ENCODE data around the gene BTK.

BTK gene

DNA sequence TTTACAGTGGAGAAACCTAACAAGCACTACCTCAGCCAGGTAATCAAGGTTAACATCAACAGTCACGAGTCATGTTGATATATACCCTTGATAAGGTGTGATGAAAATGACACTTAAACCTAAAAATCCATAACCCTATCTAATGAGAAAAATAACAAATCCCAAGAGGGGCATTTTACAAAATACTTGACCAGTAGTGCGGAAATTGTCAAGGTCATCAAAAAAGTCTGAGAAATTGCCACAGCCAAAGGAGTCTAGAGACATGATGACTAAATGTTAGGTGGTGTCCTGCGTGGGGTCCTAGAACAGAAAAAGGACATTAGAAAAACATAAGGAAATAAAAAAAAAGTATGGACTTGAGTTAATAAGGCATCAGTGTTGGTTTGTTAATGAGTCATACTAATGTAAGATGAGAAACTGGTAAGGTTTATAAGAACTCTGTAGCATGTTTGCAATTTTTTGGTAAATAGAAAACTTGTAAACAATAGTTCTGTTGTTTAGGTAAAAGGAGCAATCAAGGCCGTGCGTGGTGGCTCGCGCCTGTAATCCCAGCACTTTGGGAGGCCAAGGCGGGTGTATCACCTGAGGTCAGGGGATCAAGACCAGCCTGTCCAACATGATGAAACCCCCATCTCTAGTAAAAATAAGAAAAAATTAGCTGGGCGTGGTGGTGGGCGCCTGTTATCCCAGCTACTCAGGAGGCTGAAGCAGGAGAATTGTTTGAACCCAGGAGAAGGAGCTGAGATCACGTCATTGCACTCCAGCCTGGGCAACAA lies 7.7 kb upstream of the BTK start:
- Histone ChIP-seq H3K4me2 (ENCODE audit: low read length, poor library complexity, severe bottlenecking) (no peak overlapping the region), H3K9ac (ENCODE audit: low read length) (no peak overlapping the region), H3K4me1 (ENCODE audit: control insufficient read depth, insufficient read depth, low read depth, low read length) (no peaks in the 10 kb centered on the region), H2BK120ac (ENCODE audit: low read depth, low read length) (no peak overlapping the region), H3K23ac (ENCODE audit: low read length in 2 of 2) (no peak overlapping the region), H2BK12ac (ENCODE audit: low read length in 2 of 2) (no peak overlapping the region), H3K79me1 (replicated peaks; ENCODE audit: low read length, poor library complexity, severe bottlenecking) (no peaks in the 10 kb centered on the region), H3K14ac (ENCODE audit: low read length in 2 of 2) (no peak overlapping the region), H2AFZ (ENCODE audit: low read depth, low read length) (no peak overlapping the region), H4K8ac (ENCODE audit: low read length) (no peak overlapping the region), H3K4ac (ENCODE audit: low read depth in 1 of 2, low read length in 2 of 2) (no peak overlapping the region), H2AK5ac (ENCODE audit: low read length, severe bottlenecking) (no peak overlapping the region), H3K18ac (ENCODE audit: low read depth in 1 of 2, low read length in 2 of 2) (no peak overlapping the region), H3K27me3 (ENCODE audit: control insufficient read depth in 1 of 2, insufficient read depth in 1 of 2, low read length in 2 of 2) (peaks cover 0 to under 1% of the 10 kb centered on the region in 2 experiments), H3K27ac (ENCODE audit: low read length, poor library complexity, severe bottlenecking) (no peak overlapping the region), H3K36me3 (ENCODE audit: control insufficient read depth in 1 of 2, insufficient read depth in 2 of 2, low read depth in 1 of 2, low read length in 2 of 2) (peaks cover 0 to 37% of the 10 kb centered on the region in 2 experiments), H3K9me3 (ENCODE audit: control insufficient read depth, low read length) (no peaks in the 10 kb centered on the region), H2BK5ac (ENCODE audit: low read depth, low read length, poor library complexity, severe bottlenecking) (no peak overlapping the region), H2BK15ac (ENCODE audit: low read depth, poor library complexity, severe bottlenecking) (no peak overlapping the region), H4K91ac (ENCODE audit: low read length) (no peak overlapping the region), H3K4me3 (ENCODE audit: insufficient read depth in 1 of 2, low read depth in 1 of 2, low read length in 2 of 2) (no peak overlapping the region)
- no peak for DNase-seq
- WGBS: 95% methylated on average over 2 of the region's 11 CpGs

DNA sequence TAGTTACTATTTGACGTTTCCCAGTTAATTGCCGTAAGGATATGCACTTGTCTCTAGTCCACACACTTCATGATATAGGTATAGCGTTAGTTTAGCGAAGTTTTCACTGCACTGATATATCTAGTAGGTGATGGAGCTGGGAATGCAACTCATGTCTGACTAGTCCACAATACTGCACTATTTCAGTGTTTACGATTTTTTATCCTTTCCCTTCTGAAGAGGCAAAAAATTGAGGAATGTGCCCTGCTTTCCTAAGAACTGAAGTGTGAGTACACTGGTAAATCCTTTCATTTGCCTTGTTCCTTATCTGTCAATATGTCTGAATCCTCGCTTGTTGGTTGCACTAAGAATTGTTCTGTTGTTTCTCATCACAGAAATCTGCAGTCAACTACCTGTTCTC lies 5.8 kb upstream of the BTK start:
- Histone ChIP-seq H3K27me3 (ENCODE audit: control insufficient read depth in 1 of 2, insufficient read depth in 1 of 2, low read length in 2 of 2) (peaks cover 0 to 5% of the 10 kb centered on the region in 2 experiments), H3K4ac (ENCODE audit: low read depth in 1 of 2, low read length in 2 of 2) (no peak overlapping the region), H3K4me3 (ENCODE audit: insufficient read depth in 1 of 2, low read depth in 1 of 2, low read length in 2 of 2) (peak overlapping the region in 1 of 2 experiments; percentile 85), H3K4me1 (ENCODE audit: control insufficient read depth, insufficient read depth, low read depth, low read length) (no peaks in the 10 kb centered on the region), H3K36me3 (ENCODE audit: control insufficient read depth in 1 of 2, insufficient read depth in 2 of 2, low read depth in 1 of 2, low read length in 2 of 2) (peaks cover 0 to 26% of the 10 kb centered on the region in 2 experiments), H3K18ac (ENCODE audit: low read depth in 1 of 2, low read length in 2 of 2) (no peak overlapping the region), H4K8ac (ENCODE audit: low read length) (no peak overlapping the region), H2BK12ac (ENCODE audit: low read length in 2 of 2) (no peak overlapping the region), H3K9me3 (ENCODE audit: control insufficient read depth, low read length) (no peaks in the 10 kb centered on the region), H3K23ac (ENCODE audit: low read length in 2 of 2) (no peak overlapping the region), H2AK5ac (ENCODE audit: low read length, severe bottlenecking) (no peak overlapping the region), H3K4me2 (ENCODE audit: low read length, poor library complexity, severe bottlenecking) (peak overlapping the region; percentile 58), H3K14ac (ENCODE audit: low read length in 2 of 2) (no peak overlapping the region), H2BK120ac (ENCODE audit: low read depth, low read length) (no peak overlapping the region), H2BK15ac (ENCODE audit: low read depth, poor library complexity, severe bottlenecking) (no peak overlapping the region), H4K91ac (ENCODE audit: low read length) (no peak overlapping the region), H3K9ac (ENCODE audit: low read length) (peak overlapping the region; percentile 93), H2AFZ (ENCODE audit: low read depth, low read length) (no peak overlapping the region), H3K79me1 (replicated peaks; ENCODE audit: low read length, poor library complexity, severe bottlenecking) (no peaks in the 10 kb centered on the region), H3K27ac (ENCODE audit: low read length, poor library complexity, severe bottlenecking) (no peak overlapping the region), H2BK5ac (ENCODE audit: low read depth, low read length, poor library complexity, severe bottlenecking) (no peak overlapping the region)
- no peak for DNase-seq
- 69% methylated on average over 1 of the region's 6 CpGs for WGBS

DNA sequence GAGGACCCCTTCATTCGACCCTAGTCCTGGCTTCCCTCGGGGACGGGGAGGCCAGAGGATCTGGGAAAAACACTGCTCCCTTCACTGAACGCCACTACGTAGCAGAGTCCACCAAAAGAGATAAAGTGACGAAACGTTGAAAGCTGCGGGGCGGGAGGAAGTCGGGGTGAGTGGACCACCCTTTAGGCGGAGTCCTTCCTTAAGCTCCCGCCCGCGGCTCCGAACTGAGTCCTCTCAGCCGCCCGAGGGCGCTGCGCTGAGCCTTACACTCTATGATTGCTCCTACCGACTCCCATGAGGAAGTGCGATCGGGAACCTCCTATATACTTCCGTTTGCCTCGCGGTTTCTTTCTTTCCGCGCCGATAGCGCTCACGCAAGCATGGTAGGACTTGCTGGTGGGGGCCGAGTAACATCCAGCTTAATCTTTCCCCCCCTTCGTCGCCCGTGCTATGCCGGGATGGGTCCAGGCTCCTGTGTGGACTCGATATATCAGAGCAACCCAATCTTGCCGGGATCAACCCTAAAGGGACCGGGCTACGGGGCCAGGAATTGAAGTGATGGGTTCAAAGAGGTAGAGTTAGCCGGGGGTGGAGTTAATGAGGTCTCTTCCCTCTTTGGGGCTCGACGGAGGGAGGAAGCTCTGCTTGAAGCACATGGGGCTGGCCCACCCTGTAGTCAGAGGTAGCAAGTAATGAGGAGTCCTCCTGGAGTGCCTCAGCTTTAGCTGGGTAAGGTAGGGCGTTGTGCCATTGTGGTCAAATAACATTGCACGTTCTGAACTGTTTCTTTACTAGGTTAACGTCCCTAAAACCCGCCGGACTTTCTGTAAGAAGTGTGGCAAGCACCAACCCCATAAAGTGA lies 4.9 kb upstream of the BTK start, which contains the start of gene RPL36A:
Gene RPL36A, plus strand, starts transcription at position 348 of the 862 bp plus-strand sequence. Its CDS starts 33 bp downstream, at position 381.
- 2% methylated on average over 42 of the region's 47 CpGs for whole genome bisulfite sequencing
- H3K27me3 ChIP-seq (ENCODE audit: control insufficient read depth in 1 of 2, insufficient read depth in 1 of 2, low read length in 2 of 2): peaks cover 0 to 15% of the 10 kb centered on the region in 2 experiments
- H4K91ac ChIP-seq (ENCODE audit: low read length): peak within 1 kb of the TSS; percentile 75
- H2AFZ ChIP-seq (ENCODE audit: low read depth, low read length): peak within 1 kb of the TSS; percentile 14
- peak; percentile 92 for DNase-seq
- H3K4me2 ChIP-seq (ENCODE audit: low read length, poor library complexity, severe bottlenecking): peak within 1 kb of the TSS; percentile 63
- no peaks in the 10 kb centered on the region for H3K4me1 ChIP-seq (ENCODE audit: control insufficient read depth, insufficient read depth, low read depth, low read length)
- H2AK5ac ChIP-seq (ENCODE audit: low read length, severe bottlenecking): no peak within 1 kb of the TSS
- H4K8ac ChIP-seq (ENCODE audit: low read length): peak within 1 kb of the TSS; percentile 92
- H3K9ac ChIP-seq (ENCODE audit: low read length): peak within 1 kb of the TSS; percentile 93
- H3K4me3 ChIP-seq (ENCODE audit: insufficient read depth in 1 of 2, low read depth in 1 of 2, low read length in 2 of 2): peak within 1 kb of the TSS; percentile 60 to 85
- peak within 1 kb of the TSS; percentile 66 to 83 for H3K18ac ChIP-seq (ENCODE audit: low read depth in 1 of 2, low read length in 2 of 2)
- H3K27ac ChIP-seq (ENCODE audit: low read length, poor library complexity, severe bottlenecking): peak within 1 kb of the TSS; percentile 73
- H3K14ac ChIP-seq (ENCODE audit: low read length in 2 of 2): peak within 1 kb of the TSS in 1 of 2 experiments; percentile 55
- H3K4ac ChIP-seq (ENCODE audit: low read depth in 1 of 2, low read length in 2 of 2): peak within 1 kb of the TSS in 1 of 2 experiments; percentile 26
- peaks cover 0 to 21% of the 10 kb centered on the region in 2 experiments for H3K36me3 ChIP-seq (ENCODE audit: control insufficient read depth in 1 of 2, insufficient read depth in 2 of 2, low read depth in 1 of 2, low read length in 2 of 2)
- peak within 1 kb of the TSS; percentile 49 for H2BK120ac ChIP-seq (ENCODE audit: low read depth, low read length)
- H3K23ac ChIP-seq (ENCODE audit: low read length in 2 of 2): no peak within 1 kb of the TSS
- H2BK5ac ChIP-seq (ENCODE audit: low read depth, low read length, poor library complexity, severe bottlenecking): no peak within 1 kb of the TSS
- H3K79me1 ChIP-seq (replicated peaks; ENCODE audit: low read length, poor library complexity, severe bottlenecking): no peaks in the 10 kb centered on the region
- H2BK15ac ChIP-seq (ENCODE audit: low read depth, poor library complexity, severe bottlenecking): no peak within 1 kb of the TSS
- no peaks in the 10 kb centered on the region for H3K9me3 ChIP-seq (ENCODE audit: control insufficient read depth, low read length)
- H2BK12ac ChIP-seq (ENCODE audit: low read length in 2 of 2): no peak within 1 kb of the TSS

DNA sequence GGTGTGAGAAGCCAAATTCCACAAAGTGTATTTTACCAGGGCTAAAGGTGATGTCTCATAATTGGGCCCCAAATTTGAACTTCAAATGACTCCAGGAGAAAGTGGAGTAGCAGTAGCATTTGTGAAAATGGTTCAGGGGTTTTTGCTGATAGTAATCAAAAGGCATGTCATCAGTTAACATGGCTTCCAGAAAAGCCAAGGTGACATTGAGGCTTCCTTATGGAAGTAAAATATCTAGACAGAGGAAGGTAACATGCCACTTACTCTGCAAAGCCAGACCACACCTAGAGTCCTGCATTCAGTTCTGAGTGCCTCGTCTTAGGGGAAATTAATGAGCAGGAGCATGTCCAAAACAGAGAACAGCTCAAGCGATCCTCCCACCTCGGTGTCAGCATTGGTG lies 2.6 kb upstream of the BTK start:
- H3K36me3 ChIP-seq (ENCODE audit: control insufficient read depth in 1 of 2, insufficient read depth in 2 of 2, low read depth in 1 of 2, low read length in 2 of 2): peaks cover 0 to 19% of the 10 kb centered on the region in 2 experiments
- WGBS: no CpG with 5 or more reads among the region's 3 CpGs
- no peak overlapping the region for H3K4me3 ChIP-seq (ENCODE audit: insufficient read depth in 1 of 2, low read depth in 1 of 2, low read length in 2 of 2)
- H3K79me1 ChIP-seq (replicated peaks; ENCODE audit: low read length, poor library complexity, severe bottlenecking): no peaks in the 10 kb centered on the region
- no peak overlapping the region for H3K4me2 ChIP-seq (ENCODE audit: low read length, poor library complexity, severe bottlenecking)
- H2BK15ac ChIP-seq (ENCODE audit: low read depth, poor library complexity, severe bottlenecking): no peak overlapping the region
- H3K4me1 ChIP-seq (ENCODE audit: control insufficient read depth, insufficient read depth, low read depth, low read length): no peaks in the 10 kb centered on the region
- peaks cover 0 to 22% of the 10 kb centered on the region in 2 experiments for H3K27me3 ChIP-seq (ENCODE audit: control insufficient read depth in 1 of 2, insufficient read depth in 1 of 2, low read length in 2 of 2)
- H2BK120ac ChIP-seq (ENCODE audit: low read depth, low read length): no peak overlapping the region
- no peak overlapping the region for H3K23ac ChIP-seq (ENCODE audit: low read length in 2 of 2)
- H3K9ac ChIP-seq (ENCODE audit: low read length): no peak overlapping the region
- H3K4ac ChIP-seq (ENCODE audit: low read depth in 1 of 2, low read length in 2 of 2): no peak overlapping the region
- H4K8ac ChIP-seq (ENCODE audit: low read length): no peak overlapping the region
- H3K9me3 ChIP-seq (ENCODE audit: control insufficient read depth, low read length): no peaks in the 10 kb centered on the region
- H2BK5ac ChIP-seq (ENCODE audit: low read depth, low read length, poor library complexity, severe bottlenecking): no peak overlapping the region
- H3K27ac ChIP-seq (ENCODE audit: low read length, poor library complexity, severe bottlenecking): no peak overlapping the region
- no peak for DNase-seq
- H2AFZ ChIP-seq (ENCODE audit: low read depth, low read length): no peak overlapping the region
- no peak overlapping the region for H3K14ac ChIP-seq (ENCODE audit: low read length in 2 of 2)
- H4K91ac ChIP-seq (ENCODE audit: low read length): no peak overlapping the region
- H2BK12ac ChIP-seq (ENCODE audit: low read length in 2 of 2): no peak overlapping the region
- H2AK5ac ChIP-seq (ENCODE audit: low read length, severe bottlenecking): no peak overlapping the region
- H3K18ac ChIP-seq (ENCODE audit: low read depth in 1 of 2, low read length in 2 of 2): no peak overlapping the region

Measured in mesenchymal stem cell (in vitro differentiated cells and primary cell).